ENCODE measurements around the gene PARVG. TPM values are rescaled to one million over a fixed set of nuclear protein-coding genes. Genes with fewer than 3 reads are reported as not detected.

The PARVG gene
- total RNA-seq, 4 donors from 2014 or later, result 0.19 to 4.8 (median 2.7) TPM

GRCh38 chr22:44245438-44245837 lies 64.7 kb downstream of the PARVG start:
- H3K27ac ChIP-seq, result no peak overlapping the region
- in situ Hi-C loops (cut with MboI; ENCODE audit: low sequenced_read_pairs in 4 of 4), result no loop called here
- no peaks in the 10 kb centered on the region for H3K36me3 ChIP-seq
- no peaks in the 10 kb centered on the region for H3K4me1 ChIP-seq
- intact Hi-C loops (cut with DNase I; ENCODE audit: low total_unique reads), result no loop called here
- ATAC-seq (no peak), DNase-seq (no peak)
- H3K9me3 ChIP-seq, result no peaks in the 10 kb centered on the region
- TF ChIP-seq POLR2A (IDR thresholded peaks at IDR 0.05) (no peak), CTCF (IDR thresholded peaks at IDR 0.05 in 4 of 5, conservative IDR thresholded peaks at IDR 0.05 in 1 of 5) (no peak)
- no peak overlapping the region for H3K4me3 ChIP-seq
- H3K27me3 ChIP-seq, result peaks cover 0 to 11% (median 6%) of the 10 kb centered on the region in 3 donors

DNA sequence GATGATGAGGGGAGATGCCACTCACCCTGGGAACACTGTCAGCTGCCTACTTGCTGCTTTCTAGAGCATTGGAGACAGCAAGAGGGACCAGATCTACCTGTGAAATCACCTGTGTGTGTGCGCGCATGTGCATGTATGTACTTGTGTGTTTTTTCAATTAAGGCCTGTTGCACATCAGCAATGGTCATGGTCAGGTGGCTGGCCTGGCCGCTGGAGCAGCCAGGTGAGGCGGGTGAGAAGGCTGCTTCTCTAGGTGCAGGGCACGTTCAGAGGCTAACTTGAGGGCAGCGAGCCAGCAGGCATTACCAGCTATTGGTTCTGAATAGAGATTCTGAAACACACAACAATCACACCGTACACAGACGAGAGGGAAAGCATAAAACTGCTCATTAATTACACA lies 65.1 kb downstream of the PARVG start:
- no peak for ATAC-seq
- no peaks in the 10 kb centered on the region for H3K4me1 ChIP-seq
- TF ChIP-seq CTCF (IDR thresholded peaks at IDR 0.05 in 4 of 5, conservative IDR thresholded peaks at IDR 0.05 in 1 of 5) (no peak), POLR2A (IDR thresholded peaks at IDR 0.05) (no peak)
- H3K4me3 ChIP-seq, result no peak overlapping the region
- no peaks in the 10 kb centered on the region for H3K36me3 ChIP-seq
- DNase-seq, result no peak
- H3K27ac ChIP-seq, result no peak overlapping the region
- in situ Hi-C loops (cut with MboI; ENCODE audit: low sequenced_read_pairs in 4 of 4) (no loop called here), intact Hi-C loops (cut with DNase I; ENCODE audit: low total_unique reads) (no loop called here)
- peaks cover 0 to 11% (median 6%) of the 10 kb centered on the region in 3 donors for H3K27me3 ChIP-seq
- H3K9me3 ChIP-seq, result no peaks in the 10 kb centered on the region

DNA sequence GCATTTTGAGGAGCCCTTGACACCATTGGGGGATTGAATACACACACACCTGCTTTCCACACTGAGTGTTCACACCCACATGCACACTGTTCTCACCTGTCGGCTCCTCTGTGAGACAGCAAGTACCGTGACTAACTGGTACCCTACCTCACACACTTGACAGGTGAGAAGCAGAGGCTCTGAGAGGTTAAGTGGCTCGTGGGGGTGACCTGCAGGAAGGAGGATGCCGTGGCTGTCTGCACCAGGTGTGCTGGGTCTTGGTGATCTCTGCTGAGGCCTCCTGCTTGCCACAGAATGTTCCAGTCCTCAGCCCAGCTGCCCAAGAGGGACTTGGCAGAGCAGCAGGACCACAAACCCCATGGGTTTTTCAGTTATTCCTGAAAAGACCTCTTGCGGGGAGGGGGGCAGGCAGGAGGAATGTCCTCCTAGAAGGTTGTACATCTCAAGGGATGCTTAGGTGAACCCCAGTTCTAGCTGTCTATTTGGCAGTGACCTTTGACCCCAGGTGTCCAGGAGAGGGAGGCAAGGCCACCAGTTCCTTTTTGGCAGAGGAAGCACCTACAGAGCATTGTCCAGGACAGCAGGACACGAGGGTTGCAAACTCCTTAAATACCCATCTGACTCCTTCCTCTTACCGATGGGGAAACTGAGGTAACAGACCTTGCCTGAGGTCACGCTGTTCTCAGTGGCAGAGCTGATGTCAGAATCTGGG lies 66.0 kb downstream of the PARVG start:
- no peak for TF ChIP-seq CTCF (IDR thresholded peaks at IDR 0.05 in 4 of 5, conservative IDR thresholded peaks at IDR 0.05 in 1 of 5)
- no peak for TF ChIP-seq POLR2A (IDR thresholded peaks at IDR 0.05)
- H3K36me3 ChIP-seq, result no peaks in the 10 kb centered on the region
- H3K27ac ChIP-seq, result no peak overlapping the region
- no peaks in the 10 kb centered on the region for H3K9me3 ChIP-seq
- in situ Hi-C loops (cut with MboI; ENCODE audit: low sequenced_read_pairs in 4 of 4) (no loop called here), intact Hi-C loops (cut with DNase I; ENCODE audit: low total_unique reads) (no loop called here)
- H3K4me3 ChIP-seq, result no peak overlapping the region
- DNase-seq (no peak), ATAC-seq (no peak)
- H3K4me1 ChIP-seq, result no peaks in the 10 kb centered on the region
- H3K27me3 ChIP-seq, result peaks cover 0 to 8% (median 6%) of the 10 kb centered on the region in 3 donors

- H3K4me3 ChIP-seq, result no peak overlapping the region
- no peak for ATAC-seq
- no peaks in the 10 kb centered on the region for H3K4me1 ChIP-seq
- H3K9me3 ChIP-seq, result no peaks in the 10 kb centered on the region
- H3K36me3 ChIP-seq, result no peaks in the 10 kb centered on the region
- no peak for DNase-seq
- peaks cover 0 to 8% (median 6%) of the 10 kb centered on the region in 3 donors for H3K27me3 ChIP-seq
- no peak overlapping the region for H3K27ac ChIP-seq
- in situ Hi-C loops (cut with MboI; ENCODE audit: low sequenced_read_pairs in 4 of 4) (no loop called here), intact Hi-C loops (cut with DNase I; ENCODE audit: low total_unique reads) (no loop called here)
- TF ChIP-seq CTCF (IDR thresholded peaks at IDR 0.05 in 4 of 5, conservative IDR thresholded peaks at IDR 0.05 in 1 of 5), result no peak
- TF ChIP-seq POLR2A (IDR thresholded peaks at IDR 0.05), result no peak
Measured at GRCh38 chr22:44247346-44247745, 66.6 kb downstream of the PARVG start.

Measured in gastrocnemius medialis (tissue), 4 donors.